Activated B cell treated with CpG ODN at 0.5 μM for 24 hours (primary cell): ENCODE data around the gene CDK6. TPM values are rescaled to one million over a fixed set of nuclear protein-coding genes. Genes with fewer than 3 reads are reported as not detected.
"Not testable (repeated sequence)": the region's sequence is repeated elsewhere in the genome, so short reads cannot be mapped to it uniquely, and the experiment has no call there.

Experiments
- ATAC-seq: fragments of 200-7000 bp; cut with Tn5 transposase; one replicate; pipeline ENCODE4 v1.10.0; 2021; ENCODE audit warnings: low read depth, mild to moderate bottlenecking, moderate library complexity
- CTCF ChIA-PET: fragments of 350-600 bp; sonication (Branson Sonifier 250); formaldehyde crosslinking; loops from one replicate; lab custom pipeline; 2021; ENCODE audit warnings: antibody characterized with exemption; lab: Charles Lee
- POLR2A ChIA-PET: fragments of 350-600 bp; sonication (Branson Sonifier 250); formaldehyde crosslinking; loops from one replicate; lab custom pipeline; 2021; ENCODE audit warnings: antibody characterized with exemption; lab: Charles Lee
- DNase-seq: peaks from one replicate; pipeline ENCODE4 v3.0.0; 2022
- H3K27ac Mint-ChIP-seq: one replicate; pipeline ENCODE4 v1.8.0; 2020; ENCODE audit warnings: mixed read lengths
- H3K27me3 Mint-ChIP-seq: one replicate; pipeline ENCODE4 v1.8.0; 2021; ENCODE audit warnings: mixed read lengths
- H3K36me3 Mint-ChIP-seq: one replicate; pipeline ENCODE4 v1.8.0; 2021; ENCODE audit warnings: low read depth, mixed read lengths
- H3K4me1 Mint-ChIP-seq: one replicate; pipeline ENCODE4 v1.8.0; 2021; ENCODE audit warnings: mixed read lengths
- H3K4me3 Mint-ChIP-seq: one replicate; pipeline ENCODE4 v1.8.0; 2020; ENCODE audit warnings: mild to moderate bottlenecking, mixed read lengths
- H3K9me3 Mint-ChIP-seq: one replicate; pipeline ENCODE4 v1.8.0; 2020; ENCODE audit warnings: mixed read lengths
- CTCF ChIP-seq: fragments of 200-600 bp; IDR thresholded peaks from one replicate; pipeline ENCODE4 v1.8.0; 2022; ENCODE audit warnings: antibody characterized with exemption, mild to moderate bottlenecking
- intact Hi-C: fragments of 100-400 bp; cut with micrococcal nuclease; formaldehyde crosslinking; loops from one replicate; pipeline ENCODE4 v1.15.1; 2024
- total RNA-seq: library from RNA; stranded (reverse); gene quantifications from 2 replicates; pipeline ENCODE4 v1.2.3, GENCODE V29; 2022

The CDK6 gene
- total RNA-seq, 1 donor from 2014 or later: 30.5 TPM

GRCh38 chr7:92763636-92764423 is 72.5 kb downstream of the CDK6 start:
- Mint-ChIP-seq H3K36me3 (peaks cover 9% of the 10 kb centered on the region), H3K27ac (no peak overlapping the region)
- ATAC-seq: no peak

GRCh38 chr7:92762851-92763250 is 73.5 kb downstream of the CDK6 start:
- no peak for DNase-seq
- ChIA-PET POLR2A (no interaction called here), CTCF (no interaction called here)
- intact Hi-C loops: no loop called here
- no peak overlapping the region for H3K27ac Mint-ChIP-seq
- H3K27me3 Mint-ChIP-seq: no peaks in the 10 kb centered on the region
- ATAC-seq: no peak
- H3K36me3 Mint-ChIP-seq: peaks cover under 1% of the 10 kb centered on the region
- TF ChIP-seq CTCF: no peak
- no peak overlapping the region for H3K4me3 Mint-ChIP-seq
- H3K9me3 Mint-ChIP-seq: no peaks in the 10 kb centered on the region
- peaks cover 19% of the 10 kb centered on the region for H3K4me1 Mint-ChIP-seq

More at GRCh38 chr7:92763636-92764423, 72.5 kb downstream of the CDK6 start:
- POLR2A ChIA-PET: no interaction called here
- Mint-ChIP-seq H3K9me3 (no peaks in the 10 kb centered on the region), H3K27me3 (no peaks in the 10 kb centered on the region), H3K4me1 (peaks cover 20% of the 10 kb centered on the region), H3K4me3 (no peak overlapping the region)
- DNase-seq: no peak
- CTCF ChIA-PET: no interaction called here
- TF ChIP-seq CTCF: no peak
- intact Hi-C loops: no loop called here

- H3K36me3 Mint-ChIP-seq: peaks cover 3% of the 10 kb centered on the region
- H3K27me3 Mint-ChIP-seq: no peaks in the 10 kb centered on the region
These were observed 74.8 kb downstream of the CDK6 start for GRCh38 chr7:92761391-92762097.

GRCh38 chr7:92758796-92759431 is 77.5 kb downstream of the CDK6 start:
- ChIA-PET POLR2A (interaction anchor here (0.5 kb wide), 1 partner anchor 78 kb away, joined by 3 read pairs; the partner anchor contains the start of gene CDK6), CTCF (interaction anchor here (2.1 kb wide), 1 partner anchor 74 kb away, joined by 6 read pairs; no protein-coding TSS in a partner anchor)
- H3K4me1 Mint-ChIP-seq: peaks cover 34% of the 10 kb centered on the region
- intact Hi-C loops: no loop called here
- H3K4me3 Mint-ChIP-seq: no peak overlapping the region
- no peak for TF ChIP-seq CTCF
- H3K9me3 Mint-ChIP-seq: peaks cover 4% of the 10 kb centered on the region
- no peak for ATAC-seq
- no peak overlapping the region for H3K27ac Mint-ChIP-seq
- peaks cover 3% of the 10 kb centered on the region for H3K36me3 Mint-ChIP-seq
- DNase-seq: no peak
- no peaks in the 10 kb centered on the region for H3K27me3 Mint-ChIP-seq

More at GRCh38 chr7:92761391-92762097, 74.8 kb downstream of the CDK6 start:
- Mint-ChIP-seq H3K4me3 (no peak overlapping the region), H3K27ac (no peak overlapping the region), H3K9me3 (peaks cover 4% of the 10 kb centered on the region), H3K4me1 (peaks cover 21% of the 10 kb centered on the region)
- no peak for TF ChIP-seq CTCF
- intact Hi-C loops: no loop called here
- DNase-seq: no peak
- ChIA-PET POLR2A (interaction anchor here (0.6 to 0.7 kb wide), 2 partner anchors 36 to 230 kb away, joined by 4 read pairs; no protein-coding TSS in a partner anchor), CTCF (no interaction called here)
- no peak for ATAC-seq

- H3K4me1 Mint-ChIP-seq: peaks cover 35% of the 10 kb centered on the region
- H3K27me3 Mint-ChIP-seq, POLR2A ChIA-PET, H3K27ac Mint-ChIP-seq, intact Hi-C loops, DNase-seq, H3K36me3 Mint-ChIP-seq, H3K9me3 Mint-ChIP-seq, H3K4me3 Mint-ChIP-seq: not testable (repeated sequence)
- CTCF ChIA-PET: interaction anchor here (2.1 kb wide), 1 partner anchor 76 kb away, joined by 6 read pairs; no protein-coding TSS in a partner anchor
- peak; percentile 21 for ATAC-seq
These were observed 79.0 kb downstream of the CDK6 start for GRCh38 chr7:92757311-92757910.
